ENCODE results near the gene MCM7. TPM values are rescaled to one million over a fixed set of nuclear protein-coding genes. Genes with fewer than 3 reads are reported as not detected.
A peak's percentile ranks its signal among the peaks of the same experiment; 100 is the strongest.

Gene MCM7
- total RNA-seq, 1 donor from 2014 or later = 206 TPM

DNA sequence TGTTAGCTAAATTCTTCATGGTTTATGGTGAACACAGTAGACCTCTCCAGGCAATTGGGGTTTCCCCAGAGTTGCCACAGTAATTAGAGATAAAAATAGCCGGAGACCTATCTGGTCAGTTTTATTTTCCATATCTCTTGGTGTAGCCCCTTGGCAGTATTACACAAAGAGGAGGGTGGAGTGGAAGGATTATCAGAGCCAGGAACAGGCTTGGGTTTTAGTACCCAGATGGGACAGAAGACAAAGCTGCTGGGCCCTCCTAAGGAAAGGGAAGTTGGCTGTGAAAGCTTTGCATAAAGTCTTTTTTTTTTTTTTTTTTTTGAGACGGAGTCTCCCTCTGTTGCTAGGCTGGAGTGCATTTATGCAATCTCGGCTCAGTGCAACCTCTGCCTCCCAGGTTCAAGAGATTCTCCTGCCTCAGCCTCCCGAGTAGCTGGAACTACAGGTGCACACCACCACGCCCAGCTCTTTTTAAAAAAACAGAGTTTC lies 41.9 kb downstream of the MCM7 start:
- Histone ChIP-seq H3K27me3 (no peaks in the 10 kb centered on the region), H3K4me1 (no peaks in the 10 kb centered on the region), H3K4me2 (no peak overlapping the region), H3K9ac (no peak overlapping the region), H3F3A (ENCODE audit: low read depth) (no peaks in the 10 kb centered on the region), H3K9me3 (ENCODE audit: low read depth) (no peaks in the 10 kb centered on the region), H3K79me2 (ENCODE audit: low read depth) (peaks cover 13% of the 10 kb centered on the region), H3K4me3 (no peak overlapping the region), H3K36me3 (peaks cover 6% of the 10 kb centered on the region), H2AFZ (replicated peaks) (no peak overlapping the region), H3K27ac (no peak overlapping the region), H4K20me1 (ENCODE audit: low read depth) (no peaks in the 10 kb centered on the region)
- Mint-ChIP-seq H3K27me3 (ENCODE audit: insufficient read depth, low read depth) (no peaks in the 10 kb centered on the region), H3K9me3 (no peaks in the 10 kb centered on the region), H3K4me1 (no peaks in the 10 kb centered on the region), H3K27ac (no peak overlapping the region), H3K4me3 (no peak overlapping the region), H3K36me3 (peaks cover 33% of the 10 kb centered on the region)
- DNase-seq (ENCODE audit: low spot score) = no peak
- TF ChIP-seq, protein P1, sequence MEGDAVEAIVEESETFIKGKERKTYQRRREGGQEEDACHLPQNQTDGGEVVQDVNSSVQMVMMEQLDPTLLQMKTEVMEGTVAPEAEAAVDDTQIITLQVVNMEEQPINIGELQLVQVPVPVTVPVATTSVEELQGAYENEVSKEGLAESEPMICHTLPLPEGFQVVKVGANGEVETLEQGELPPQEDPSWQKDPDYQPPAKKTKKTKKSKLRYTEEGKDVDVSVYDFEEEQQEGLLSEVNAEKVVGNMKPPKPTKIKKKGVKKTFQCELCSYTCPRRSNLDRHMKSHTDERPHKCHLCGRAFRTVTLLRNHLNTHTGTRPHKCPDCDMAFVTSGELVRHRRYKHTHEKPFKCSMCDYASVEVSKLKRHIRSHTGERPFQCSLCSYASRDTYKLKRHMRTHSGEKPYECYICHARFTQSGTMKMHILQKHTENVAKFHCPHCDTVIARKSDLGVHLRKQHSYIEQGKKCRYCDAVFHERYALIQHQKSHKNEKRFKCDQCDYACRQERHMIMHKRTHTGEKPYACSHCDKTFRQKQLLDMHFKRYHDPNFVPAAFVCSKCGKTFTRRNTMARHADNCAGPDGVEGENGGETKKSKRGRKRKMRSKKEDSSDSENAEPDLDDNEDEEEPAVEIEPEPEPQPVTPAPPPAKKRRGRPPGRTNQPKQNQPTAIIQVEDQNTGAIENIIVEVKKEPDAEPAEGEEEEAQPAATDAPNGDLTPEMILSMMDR (IDR thresholded peaks at IDR 0.05) = no peak
- TF ChIP-seq EZH2 (IDR thresholded peaks at IDR 0.05) (no peak), EZH2phosphoT487 (IDR thresholded peaks at IDR 0.05) (no peak)

DNA sequence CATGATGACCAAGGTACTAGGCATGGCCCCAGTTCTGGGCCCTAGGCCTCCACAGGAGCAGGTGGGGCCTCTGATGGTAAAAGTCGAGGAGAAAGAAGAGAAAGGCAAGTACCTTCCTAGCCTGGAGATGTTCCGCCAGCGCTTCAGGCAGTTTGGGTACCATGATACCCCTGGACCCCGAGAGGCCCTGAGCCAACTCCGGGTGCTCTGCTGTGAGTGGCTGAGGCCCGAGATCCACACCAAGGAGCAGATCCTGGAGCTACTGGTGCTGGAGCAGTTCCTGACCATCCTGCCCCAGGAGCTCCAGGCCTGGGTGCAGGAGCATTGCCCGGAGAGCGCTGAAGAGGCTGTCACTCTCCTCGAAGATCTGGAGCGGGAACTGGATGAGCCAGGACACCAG lies 44.2 kb downstream of the MCM7 start:
- H3K4me1 Mint-ChIP-seq = no peaks in the 10 kb centered on the region
- no peak overlapping the region for H3K9ac ChIP-seq
- DNase-seq (ENCODE audit: low spot score) = no peak

DNA sequence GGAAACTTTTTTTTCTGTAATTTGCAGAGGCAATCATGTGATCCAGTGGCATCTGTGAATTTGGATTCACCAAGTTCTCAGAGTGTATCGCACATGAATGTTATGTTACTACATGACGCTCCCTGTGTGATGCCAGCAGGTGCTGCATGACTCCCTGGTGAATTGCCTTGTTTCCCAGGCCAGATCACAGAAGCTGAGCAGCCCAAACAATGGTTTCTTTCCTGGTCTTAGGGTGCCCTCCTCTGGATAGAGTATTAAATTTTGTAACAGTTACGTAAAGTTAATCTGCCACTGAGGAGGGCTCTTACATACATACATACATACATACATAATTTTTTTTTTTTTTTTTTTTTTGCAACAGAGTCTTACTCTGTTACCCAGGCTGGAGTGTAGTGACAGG lies 48.0 kb downstream of the MCM7 start:
- Mint-ChIP-seq H3K27me3 (ENCODE audit: insufficient read depth, low read depth) (no peaks in the 10 kb centered on the region), H3K4me3 (no peak overlapping the region), H3K9me3 (no peaks in the 10 kb centered on the region), H3K36me3 (peaks cover 15% of the 10 kb centered on the region), H3K4me1 (peaks cover 12% of the 10 kb centered on the region), H3K27ac (no peak overlapping the region)
- peak; percentile 23 for DNase-seq (ENCODE audit: low spot score)
- Histone ChIP-seq H4K20me1 (ENCODE audit: low read depth) (no peaks in the 10 kb centered on the region), H3K4me2 (no peak overlapping the region), H3K79me2 (ENCODE audit: low read depth) (peaks cover 54% of the 10 kb centered on the region), H3K4me3 (no peak overlapping the region), H2AFZ (replicated peaks) (no peak overlapping the region), H3K36me3 (no peaks in the 10 kb centered on the region), H3K27ac (no peak overlapping the region), H3F3A (ENCODE audit: low read depth) (peaks cover 15% of the 10 kb centered on the region), H3K9me3 (ENCODE audit: low read depth) (no peaks in the 10 kb centered on the region), H3K4me1 (peaks cover 5% of the 10 kb centered on the region), H3K9ac (no peak overlapping the region), H3K27me3 (no peaks in the 10 kb centered on the region)
- TF ChIP-seq EZH2phosphoT487 (IDR thresholded peaks at IDR 0.05) = no peak
- TF ChIP-seq, protein P1 (IDR thresholded peaks at IDR 0.05) = no peak
- TF ChIP-seq EZH2 (IDR thresholded peaks at IDR 0.05) = no peak

More for the DNA sequence above, 44.2 kb downstream of the MCM7 start:
- H3K27me3 ChIP-seq = no peaks in the 10 kb centered on the region
- no peak overlapping the region for H3K27ac Mint-ChIP-seq
- H3K36me3 ChIP-seq = peaks cover 6% of the 10 kb centered on the region
- H3K4me2 ChIP-seq = no peak overlapping the region
- peaks cover 27% of the 10 kb centered on the region for H3K36me3 Mint-ChIP-seq
- H3K9me3 Mint-ChIP-seq = no peaks in the 10 kb centered on the region
- no peaks in the 10 kb centered on the region for H3K9me3 ChIP-seq (ENCODE audit: low read depth)
- no peak for TF ChIP-seq EZH2phosphoT487 (IDR thresholded peaks at IDR 0.05)
- H3K79me2 ChIP-seq (ENCODE audit: low read depth) = peaks cover 35% of the 10 kb centered on the region
- H3K27me3 Mint-ChIP-seq (ENCODE audit: insufficient read depth, low read depth) = no peaks in the 10 kb centered on the region
- H3K4me3 ChIP-seq = no peak overlapping the region
- H3K4me1 ChIP-seq = no peaks in the 10 kb centered on the region
- H3K4me3 Mint-ChIP-seq = no peak overlapping the region
- H4K20me1 ChIP-seq (ENCODE audit: low read depth) = no peaks in the 10 kb centered on the region
- no peaks in the 10 kb centered on the region for H3F3A ChIP-seq (ENCODE audit: low read depth)
- no peak overlapping the region for H2AFZ ChIP-seq (replicated peaks)
- no peak overlapping the region for H3K27ac ChIP-seq

DNA sequence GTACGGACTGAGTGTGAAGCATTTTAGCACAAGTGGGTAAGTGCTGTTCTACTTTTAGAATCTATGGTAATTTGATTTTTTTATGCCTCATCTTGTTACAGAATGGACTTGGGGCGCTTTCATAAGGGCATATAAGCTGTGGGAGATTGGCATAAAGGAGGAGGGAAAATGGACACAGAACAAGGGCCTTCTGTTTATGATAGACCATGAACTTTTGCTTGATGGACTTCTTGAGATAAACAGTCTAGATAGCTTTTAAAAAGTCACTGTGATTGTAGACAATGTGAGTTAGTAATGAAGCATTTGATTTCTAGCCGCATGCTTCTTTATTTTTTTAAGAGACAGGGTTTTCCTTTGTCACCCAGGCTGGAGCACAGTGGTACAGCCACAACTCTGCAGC lies 49.6 kb downstream of the MCM7 start:
- Histone ChIP-seq H2AFZ (replicated peaks) (no peak overlapping the region), H3K4me2 (no peak overlapping the region), H3K9me3 (ENCODE audit: low read depth) (no peaks in the 10 kb centered on the region), H3K27me3 (no peaks in the 10 kb centered on the region), H3K79me2 (ENCODE audit: low read depth) (peaks cover 54% of the 10 kb centered on the region), H4K20me1 (ENCODE audit: low read depth) (no peaks in the 10 kb centered on the region), H3K36me3 (no peaks in the 10 kb centered on the region), H3K4me3 (no peak overlapping the region), H3K4me1 (peaks cover 5% of the 10 kb centered on the region), H3K27ac (no peak overlapping the region), H3F3A (ENCODE audit: low read depth) (peaks cover 19% of the 10 kb centered on the region), H3K9ac (no peak overlapping the region)
- peaks cover 7% of the 10 kb centered on the region for H3K36me3 Mint-ChIP-seq
- H3K4me1 Mint-ChIP-seq = peaks cover 12% of the 10 kb centered on the region
- no peak for TF ChIP-seq EZH2 (IDR thresholded peaks at IDR 0.05)
- TF ChIP-seq, protein P1 (IDR thresholded peaks at IDR 0.05) = no peak
- TF ChIP-seq EZH2phosphoT487 (IDR thresholded peaks at IDR 0.05) = no peak
- H3K9me3 Mint-ChIP-seq = no peaks in the 10 kb centered on the region
- peak overlapping the region; percentile 79 for H3K4me3 Mint-ChIP-seq
- no peaks in the 10 kb centered on the region for H3K27me3 Mint-ChIP-seq (ENCODE audit: insufficient read depth, low read depth)
- no peak overlapping the region for H3K27ac Mint-ChIP-seq
- DNase-seq (ENCODE audit: low spot score) = no peak

Measured in neural progenitor cell (in vitro differentiated cells).